ENCODE results near the gene TNIK.
"Not testable (repeated sequence)": the region's sequence is repeated elsewhere in the genome, so short reads cannot be mapped to it uniquely, and the experiment has no call there.

TNIK gene

DNA sequence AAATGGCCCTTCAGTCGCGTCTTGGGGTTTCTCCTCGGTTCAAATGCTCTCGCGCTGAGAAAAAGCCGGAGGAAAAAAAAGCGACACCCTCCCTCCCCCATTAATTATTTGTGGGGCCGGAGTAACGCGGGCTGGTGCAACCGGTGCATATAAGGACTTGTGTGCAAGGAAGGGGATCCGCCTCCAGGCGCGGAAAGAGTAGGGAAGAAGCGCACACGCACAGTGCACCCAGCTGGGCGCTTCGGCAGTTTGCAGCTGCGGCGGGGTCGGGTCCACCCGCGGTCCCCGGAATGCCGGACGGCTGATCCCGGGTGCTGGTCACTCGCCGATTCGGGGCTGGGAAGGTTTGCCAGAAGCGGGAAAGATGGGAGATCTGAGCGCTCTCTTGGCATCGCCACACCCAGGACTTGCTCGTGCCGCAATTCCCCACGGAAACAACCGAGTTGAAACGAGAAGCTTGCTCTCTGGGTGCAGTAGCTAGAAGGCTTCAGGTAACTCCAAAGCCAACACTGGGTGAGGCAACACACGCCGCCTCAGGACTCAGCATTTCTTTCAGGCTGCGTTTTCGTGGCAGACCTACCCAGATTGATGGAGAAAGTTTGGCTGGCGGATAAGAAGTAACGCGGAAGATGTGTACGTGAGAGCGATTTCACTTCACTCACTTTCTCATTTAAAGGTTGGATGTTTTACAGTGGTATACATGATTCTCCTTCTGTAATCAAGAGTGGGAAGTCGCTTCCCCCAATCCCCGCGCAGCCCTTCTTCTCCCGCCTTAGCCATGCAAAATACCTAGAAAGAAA is 720 bp upstream of the TNIK start:
- Mint-ChIP-seq H3K4me3 (peak overlapping the region; percentile 88), H3K4me1 (ENCODE audit: low read depth) (peaks cover 37% of the 10 kb centered on the region), H3K27me3 (ENCODE audit: low read depth) (no peaks in the 10 kb centered on the region), H3K9me3 (peaks cover 4% of the 10 kb centered on the region), H3K27ac (peak overlapping the region; percentile 86), H3K36me3 (ENCODE audit: low read depth) (peaks cover 8% of the 10 kb centered on the region)
- DNase-seq (ENCODE audit: low spot score) = peak; percentile 47

DNA sequence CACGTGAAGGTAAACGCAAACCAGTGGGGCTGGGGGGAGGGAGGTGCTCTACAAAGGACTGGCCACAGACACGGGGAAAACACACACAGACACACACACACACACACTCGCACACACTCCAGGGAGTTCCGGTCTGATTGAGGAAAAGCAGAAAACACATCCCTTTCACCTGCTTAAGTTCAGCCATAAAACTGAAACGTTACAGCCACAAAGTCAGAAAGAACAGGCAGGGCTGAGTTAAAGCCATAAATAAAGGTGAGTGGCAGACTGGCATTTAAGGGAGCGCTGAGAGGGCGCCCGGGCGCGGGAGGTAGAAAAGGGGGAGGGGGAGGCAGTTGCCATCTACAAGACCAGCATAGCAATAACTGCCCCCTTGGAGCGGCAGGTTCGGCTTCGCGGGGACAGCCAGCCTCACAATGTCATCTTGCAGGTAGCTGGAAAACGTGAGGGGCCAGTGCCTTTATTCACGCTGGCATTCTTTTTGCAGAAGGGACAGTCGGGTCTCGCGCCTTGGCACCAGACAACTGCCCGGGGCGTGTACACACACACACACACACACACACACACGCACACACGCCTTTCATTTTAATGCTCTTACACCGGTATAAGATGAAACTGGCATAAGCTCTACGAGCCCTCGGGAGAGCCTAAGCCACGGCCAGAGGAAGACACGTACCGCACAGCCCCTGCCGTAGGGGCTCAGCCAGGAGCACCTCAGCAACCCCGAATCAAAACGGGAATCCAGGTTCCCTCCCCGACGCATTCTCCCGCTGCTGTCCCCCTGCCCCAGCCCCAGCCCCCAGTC is 866 bp downstream of the TNIK start:
- Mint-ChIP-seq H3K4me1 (ENCODE audit: low read depth) (peaks cover 46% of the 10 kb centered on the region), H3K36me3 (ENCODE audit: low read depth) (peaks cover 6% of the 10 kb centered on the region), H3K27me3 (ENCODE audit: low read depth) (no peaks in the 10 kb centered on the region), H3K4me3 (peak overlapping the region; percentile 88), H3K27ac (peak overlapping the region; percentile 86), H3K9me3 (no peaks in the 10 kb centered on the region)
- DNase-seq (ENCODE audit: low spot score) = peak; percentile 29

DNA sequence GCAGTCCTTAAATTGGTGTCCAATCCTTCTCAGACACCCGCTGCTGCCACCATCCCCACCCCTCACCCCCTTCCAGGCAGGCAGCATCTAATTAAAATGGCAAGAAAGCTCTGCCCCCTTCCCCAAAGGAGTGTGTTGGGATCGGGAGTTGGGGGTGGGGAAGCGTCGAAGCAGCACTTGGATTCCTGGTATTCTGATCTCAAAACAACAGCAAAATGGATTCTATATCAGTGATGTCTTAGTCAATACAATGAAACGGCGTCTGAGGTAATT is 1.4 kb downstream of the TNIK start:
- Mint-ChIP-seq H3K9me3 (no peaks in the 10 kb centered on the region), H3K27me3 (ENCODE audit: low read depth) (no peaks in the 10 kb centered on the region), H3K4me1 (ENCODE audit: low read depth) (peaks cover 42% of the 10 kb centered on the region), H3K36me3 (ENCODE audit: low read depth) (peaks cover 4% of the 10 kb centered on the region), H3K4me3 (peak overlapping the region; percentile 88), H3K27ac (peak overlapping the region; percentile 86)
- DNase-seq (ENCODE audit: low spot score) = no peak

DNA sequence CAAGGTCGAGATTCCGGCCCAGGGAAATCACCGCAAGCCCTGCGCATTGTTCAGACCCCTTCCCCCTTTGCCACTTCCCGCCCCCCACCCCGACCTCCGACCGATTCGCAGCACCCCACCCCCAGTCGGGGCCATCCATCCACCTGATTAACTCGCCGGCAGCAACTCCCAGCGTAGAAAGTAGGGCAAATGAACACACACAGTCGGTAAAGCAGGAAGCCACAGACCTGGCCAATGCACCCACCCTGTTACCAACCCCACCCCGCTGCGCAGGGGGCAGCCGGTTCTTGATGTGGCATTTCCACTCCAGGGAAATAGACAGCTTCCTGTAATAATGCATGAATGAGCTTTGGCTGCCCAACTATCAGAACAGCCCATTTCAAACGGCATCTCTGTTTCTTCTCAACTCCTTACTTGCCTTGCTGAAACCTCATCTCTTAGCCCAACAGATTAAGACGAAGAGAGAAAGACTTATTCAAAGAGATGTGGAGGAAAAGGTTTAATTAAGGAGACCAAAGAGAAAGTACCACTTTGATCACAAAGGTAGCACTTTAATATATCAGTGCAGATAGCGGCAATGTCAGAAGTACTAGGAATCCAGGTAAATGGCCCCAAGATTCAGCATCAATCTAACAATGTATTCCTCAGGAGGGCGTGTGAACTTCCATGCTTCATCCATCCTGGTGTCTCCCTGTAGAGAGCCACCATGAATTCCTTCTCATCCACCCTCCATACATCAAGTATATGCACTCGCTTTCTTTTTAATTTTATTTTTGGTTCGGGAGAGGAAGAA is 1.9 kb downstream of the TNIK start:
- H3K27ac Mint-ChIP-seq = peak overlapping the region; percentile 86
- peaks cover 37% of the 10 kb centered on the region for H3K4me1 Mint-ChIP-seq (ENCODE audit: low read depth)
- peak overlapping the region; percentile 88 for H3K4me3 Mint-ChIP-seq
- no peak for DNase-seq (ENCODE audit: low spot score)
- H3K9me3 Mint-ChIP-seq = no peaks in the 10 kb centered on the region
- H3K36me3 Mint-ChIP-seq (ENCODE audit: low read depth) = peaks cover 4% of the 10 kb centered on the region
- H3K27me3 Mint-ChIP-seq (ENCODE audit: low read depth) = no peaks in the 10 kb centered on the region

DNA sequence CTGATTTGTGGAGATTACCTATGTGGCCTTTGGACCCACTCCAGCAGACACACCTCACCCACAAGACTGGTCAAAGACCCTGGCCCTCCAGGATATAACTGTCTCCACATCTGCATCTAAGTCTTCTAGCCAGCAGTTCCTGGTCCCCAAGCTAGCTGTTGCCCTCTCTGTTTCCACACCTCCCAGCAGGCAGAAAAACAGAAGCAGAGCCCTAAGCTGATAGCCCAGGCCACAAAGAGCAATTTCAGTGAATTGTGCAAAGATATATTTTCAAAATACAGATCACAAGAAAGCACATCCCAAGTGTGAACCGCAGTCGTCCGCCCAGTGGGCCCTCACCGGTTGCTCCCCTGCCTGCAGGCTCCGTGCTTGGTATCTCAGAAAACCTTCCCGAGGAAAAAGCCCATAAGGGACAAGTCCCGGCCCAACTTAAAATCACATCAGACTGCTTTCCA is 2.6 kb downstream of the TNIK start:
- DNase-seq (ENCODE audit: low spot score) = no peak
- Mint-ChIP-seq H3K27ac (peak overlapping the region; percentile 86), H3K36me3 (ENCODE audit: low read depth) (peaks cover 4% of the 10 kb centered on the region), H3K4me1 (ENCODE audit: low read depth) (peaks cover 36% of the 10 kb centered on the region), H3K4me3 (peak overlapping the region; percentile 88), H3K9me3 (no peaks in the 10 kb centered on the region), H3K27me3 (ENCODE audit: low read depth) (no peaks in the 10 kb centered on the region)

DNA sequence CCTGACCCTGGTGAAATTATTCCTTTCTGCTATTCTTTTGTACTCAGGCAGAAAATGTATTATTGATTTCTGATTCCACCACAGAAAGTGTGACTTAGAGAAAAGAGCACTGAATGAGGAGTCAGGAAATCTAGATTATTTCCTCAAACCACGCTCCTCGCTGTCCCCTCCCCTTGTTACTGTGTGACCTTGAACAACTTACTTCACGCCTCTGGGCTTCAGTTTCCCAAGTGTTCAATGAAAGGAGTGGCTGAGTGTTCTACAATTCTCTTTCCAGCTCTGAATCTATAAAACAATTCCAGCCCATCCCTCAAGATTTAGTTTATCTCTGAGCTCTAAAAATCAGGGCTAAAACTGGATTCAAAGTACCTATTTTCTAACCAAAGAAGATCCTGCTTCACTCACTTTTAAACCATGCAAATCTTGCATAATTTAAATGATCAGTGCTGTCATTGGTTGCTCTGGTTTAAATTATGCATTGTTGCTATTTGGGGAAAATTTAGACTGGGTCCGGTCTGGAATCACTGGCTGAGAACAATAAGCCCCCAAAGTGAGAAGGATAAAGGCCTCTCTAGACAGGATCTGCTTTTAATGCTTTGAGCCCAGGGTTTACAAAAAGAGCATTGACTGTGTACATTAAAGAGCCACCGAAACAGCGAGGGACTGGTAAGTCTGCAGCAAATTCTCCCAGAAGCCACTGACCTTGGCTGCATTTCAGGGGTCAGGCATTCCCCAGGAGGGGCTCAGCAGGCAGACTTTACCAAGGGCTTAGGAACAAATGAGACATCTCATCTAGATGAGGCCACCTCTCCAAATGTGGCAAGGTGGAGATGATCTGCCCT is 3.2 kb downstream of the TNIK start:
- H3K27ac Mint-ChIP-seq = peak overlapping the region; percentile 86
- H3K9me3 Mint-ChIP-seq = no peaks in the 10 kb centered on the region
- H3K4me1 Mint-ChIP-seq (ENCODE audit: low read depth) = peaks cover 30% of the 10 kb centered on the region
- peaks cover 2% of the 10 kb centered on the region for H3K36me3 Mint-ChIP-seq (ENCODE audit: low read depth)
- H3K4me3 Mint-ChIP-seq = peak overlapping the region; percentile 88
- H3K27me3 Mint-ChIP-seq (ENCODE audit: low read depth) = no peaks in the 10 kb centered on the region
- no peak for DNase-seq (ENCODE audit: low spot score)

DNA sequence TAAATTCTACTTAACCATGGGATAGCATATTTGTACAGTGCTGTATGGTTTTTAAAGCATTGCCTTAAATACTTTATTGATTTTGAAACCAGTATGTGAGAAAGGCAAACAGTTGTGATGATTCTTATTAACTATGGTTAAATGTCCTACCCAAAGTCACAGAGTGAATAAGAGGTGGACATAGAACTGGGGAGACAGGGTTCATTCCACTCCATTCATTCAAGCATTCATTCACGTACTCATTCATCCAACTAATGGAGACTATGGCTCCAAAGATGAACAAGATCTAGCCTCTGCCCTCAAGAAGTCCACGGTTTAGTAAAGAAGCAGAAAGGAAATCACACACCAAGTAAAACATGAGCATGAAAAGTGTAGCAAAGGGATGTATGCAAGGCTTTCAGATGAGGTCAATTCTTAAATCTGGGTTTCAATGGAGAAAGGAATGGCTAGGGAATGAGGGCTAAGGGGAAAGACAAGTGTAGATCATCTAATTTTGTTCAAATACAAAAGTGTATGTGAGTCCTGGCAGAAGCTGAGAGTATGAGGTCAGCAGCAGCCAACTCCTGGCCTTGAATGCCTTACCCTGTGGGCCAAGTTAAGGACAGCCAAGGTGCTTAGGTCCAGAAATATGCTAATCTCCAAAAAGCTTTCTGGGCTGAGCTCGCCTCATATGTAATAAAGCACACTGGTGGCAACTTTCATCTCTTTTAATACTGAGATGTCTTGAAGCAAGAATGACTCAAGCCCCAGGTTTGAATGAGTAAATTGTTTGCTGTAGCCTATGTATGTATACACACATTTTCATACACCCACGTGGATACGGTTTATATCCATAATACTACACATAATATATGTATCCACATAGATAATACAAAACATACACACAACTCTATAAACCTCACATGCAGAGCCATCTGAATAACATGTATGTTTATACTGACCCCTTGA is 4.3 kb downstream of the TNIK start:
- H3K4me3 Mint-ChIP-seq = peak overlapping the region; percentile 88
- H3K9me3 Mint-ChIP-seq = no peaks in the 10 kb centered on the region
- DNase-seq (ENCODE audit: low spot score) = no peak
- H3K27me3 Mint-ChIP-seq (ENCODE audit: low read depth) = no peaks in the 10 kb centered on the region
- no peak overlapping the region for H3K27ac Mint-ChIP-seq
- H3K36me3 Mint-ChIP-seq (ENCODE audit: low read depth) = peaks cover 4% of the 10 kb centered on the region
- H3K4me1 Mint-ChIP-seq (ENCODE audit: low read depth) = peaks cover 33% of the 10 kb centered on the region

DNA sequence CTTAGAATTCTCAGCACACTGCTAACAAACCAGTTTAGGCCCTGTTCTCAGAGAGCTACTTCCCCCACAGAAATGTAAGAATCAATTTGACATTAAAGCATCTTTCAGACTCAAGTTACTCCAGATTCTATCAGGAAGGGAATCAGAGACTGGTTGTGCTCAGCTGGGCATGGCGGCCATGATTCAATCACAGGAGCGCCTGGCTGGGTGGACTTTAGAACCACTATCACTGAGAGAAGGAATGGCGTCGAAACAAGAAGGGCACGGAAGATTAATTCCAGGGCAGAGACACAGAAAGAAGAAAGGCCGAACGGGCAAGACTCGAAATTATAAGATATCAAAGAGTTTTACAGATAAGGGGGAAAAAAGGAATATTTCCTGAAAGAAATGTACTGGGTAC is 6.2 kb downstream of the TNIK start:
- no peak overlapping the region for H3K4me3 Mint-ChIP-seq
- no peaks in the 10 kb centered on the region for H3K9me3 Mint-ChIP-seq
- H3K27me3 Mint-ChIP-seq (ENCODE audit: low read depth) = no peaks in the 10 kb centered on the region
- no peak overlapping the region for H3K27ac Mint-ChIP-seq
- peaks cover 10% of the 10 kb centered on the region for H3K36me3 Mint-ChIP-seq (ENCODE audit: low read depth)
- no peak for DNase-seq (ENCODE audit: low spot score)
- H3K4me1 Mint-ChIP-seq (ENCODE audit: low read depth) = peaks cover 33% of the 10 kb centered on the region

DNA sequence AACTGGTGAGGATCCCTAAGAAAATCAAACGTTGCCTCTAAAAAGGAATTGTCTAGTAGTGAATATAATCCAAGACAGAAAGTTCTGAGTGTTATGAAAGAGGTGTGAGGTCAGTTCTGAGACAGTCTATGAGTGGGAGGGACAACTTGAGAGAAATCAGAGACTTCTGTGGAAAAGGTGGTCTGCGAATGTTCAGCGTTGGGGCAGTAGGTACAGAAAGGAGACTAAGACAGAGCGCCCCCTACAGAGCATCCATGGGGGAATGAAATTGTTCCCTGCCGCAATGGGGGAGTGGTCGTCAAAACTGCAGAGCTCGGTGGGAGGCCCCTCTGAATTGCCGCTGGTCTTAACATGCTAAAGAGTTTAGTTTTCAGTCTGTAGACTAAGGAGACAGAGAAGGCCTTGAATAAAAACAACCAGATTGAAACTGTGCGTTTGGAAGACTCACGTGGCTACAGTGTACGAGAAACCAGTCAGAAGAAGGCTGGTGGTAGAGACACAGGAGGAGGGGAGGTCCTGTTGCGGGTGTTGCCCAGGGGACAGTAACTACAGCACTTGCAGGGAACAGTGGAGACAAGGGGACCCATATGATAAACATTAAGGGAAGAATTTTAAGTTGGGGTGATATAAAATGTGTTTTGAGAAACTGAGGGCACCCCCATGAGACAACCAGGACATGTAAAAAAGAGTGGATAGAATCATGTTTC is 6.9 kb downstream of the TNIK start:
- peaks cover 32% of the 10 kb centered on the region for H3K4me1 Mint-ChIP-seq (ENCODE audit: low read depth)
- H3K36me3 Mint-ChIP-seq (ENCODE audit: low read depth) = peaks cover 10% of the 10 kb centered on the region
- DNase-seq (ENCODE audit: low spot score) = no peak
- no peak overlapping the region for H3K4me3 Mint-ChIP-seq
- H3K9me3 Mint-ChIP-seq = no peaks in the 10 kb centered on the region
- no peaks in the 10 kb centered on the region for H3K27me3 Mint-ChIP-seq (ENCODE audit: low read depth)
- no peak overlapping the region for H3K27ac Mint-ChIP-seq

DNA sequence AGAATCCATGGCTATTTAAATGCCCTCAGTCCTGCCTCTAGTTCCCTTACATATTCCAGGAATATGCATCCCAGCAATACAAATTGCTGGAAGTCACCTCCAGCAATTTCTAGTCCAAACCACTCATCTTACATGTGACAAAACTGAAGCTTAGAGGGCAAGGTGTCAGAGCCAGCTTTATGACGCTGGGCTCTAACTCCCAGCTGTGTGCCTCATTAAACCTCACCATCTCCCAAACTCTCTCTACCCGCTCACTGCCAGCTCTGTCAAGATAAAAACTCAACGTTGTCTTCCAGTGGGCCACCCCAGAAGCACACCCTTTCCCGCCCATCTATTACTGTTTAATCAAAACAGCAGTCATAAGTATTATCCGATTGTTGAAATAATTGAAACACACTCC is 7.9 kb downstream of the TNIK start:
- H3K4me3 Mint-ChIP-seq = no peak overlapping the region
- H3K36me3 Mint-ChIP-seq (ENCODE audit: low read depth) = peaks cover 12% of the 10 kb centered on the region
- no peaks in the 10 kb centered on the region for H3K27me3 Mint-ChIP-seq (ENCODE audit: low read depth)

DNA sequence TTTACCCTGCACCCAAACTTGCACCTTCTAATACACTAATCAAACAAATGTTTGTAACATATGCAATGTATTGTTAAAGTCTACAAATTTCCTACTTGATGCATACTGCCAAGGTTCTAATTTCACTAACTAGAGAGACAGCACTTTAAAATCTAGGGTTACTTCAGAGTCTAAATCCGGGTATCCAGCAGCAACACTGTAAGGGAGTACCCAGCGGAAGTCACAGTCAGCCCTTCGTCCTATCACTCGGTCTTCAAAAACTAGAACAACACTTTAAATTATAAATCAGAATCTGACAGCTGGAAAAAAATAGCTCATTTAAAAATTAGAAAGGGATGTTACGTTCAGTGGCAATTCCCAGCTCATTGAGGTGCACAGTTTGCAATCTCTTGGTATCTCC is 8.3 kb downstream of the TNIK start:
- Mint-ChIP-seq H3K4me3 (no peak overlapping the region), H3K4me1 (ENCODE audit: low read depth) (peaks cover 30% of the 10 kb centered on the region), H3K9me3 (no peaks in the 10 kb centered on the region), H3K36me3 (ENCODE audit: low read depth) (peaks cover 12% of the 10 kb centered on the region), H3K27ac (no peak overlapping the region), H3K27me3 (ENCODE audit: low read depth) (no peaks in the 10 kb centered on the region)
- DNase-seq (ENCODE audit: low spot score) = no peak

More for the DNA sequence above, 7.9 kb downstream of the TNIK start:
- no peaks in the 10 kb centered on the region for H3K9me3 Mint-ChIP-seq
- H3K27ac Mint-ChIP-seq = no peak overlapping the region
- H3K4me1 Mint-ChIP-seq (ENCODE audit: low read depth) = peaks cover 30% of the 10 kb centered on the region
- no peak for DNase-seq (ENCODE audit: low spot score)

DNA sequence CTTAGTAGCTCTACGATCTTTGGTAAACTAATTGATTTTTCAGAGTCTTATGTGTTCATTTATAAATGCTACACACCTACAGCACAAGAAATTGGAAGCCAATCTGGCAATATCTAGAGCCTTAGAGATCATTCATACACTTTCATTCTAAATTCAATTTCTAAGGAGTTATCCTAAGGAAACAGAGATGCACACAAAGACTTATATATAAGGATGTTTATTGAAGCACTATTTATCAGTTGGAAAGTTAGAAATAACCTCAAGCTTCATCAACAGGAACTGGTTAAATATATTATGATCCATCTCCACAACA is 12.7 kb downstream of the TNIK start:
- Mint-ChIP-seq H3K27ac (peak overlapping the region; percentile 31), H3K4me1 (ENCODE audit: low read depth) (peaks cover 38% of the 10 kb centered on the region), H3K36me3 (ENCODE audit: low read depth) (peaks cover 23% of the 10 kb centered on the region)
- H3K9me3 Mint-ChIP-seq; DNase-seq (ENCODE audit: low spot score); H3K27me3 Mint-ChIP-seq (ENCODE audit: low read depth); H3K4me3 Mint-ChIP-seq: not testable (repeated sequence)
